ENCODE results near the gene IGSF21. TPM values are rescaled to one million over a fixed set of nuclear protein-coding genes. Genes with fewer than 3 reads are reported as not detected.

Gene IGSF21
- total and polyA plus RNA-seq, 10 of the 15 experiments (the other 5 are each of a cell fraction or from before 2014, with no cell fraction given): 0.03 to 0.49 TPM; not detected in 8

GRCh38 chr1:18410407-18410806, 302.8 kb downstream of the IGSF21 start (continued):
- TF ChIP-seq RELB (IDR thresholded peaks at IDR 0.05; ENCODE audit: low read depth) (no peak), RCOR1 (conservative IDR thresholded peaks at IDR 0.05; ENCODE audit: low read depth, low read length) (no peak), NR2C1 (IDR thresholded peaks at IDR 0.05) (no peak), IRF3 (IDR thresholded peaks at IDR 0.05) (no peak), POLR2AphosphoS5 (IDR thresholded peaks at IDR 0.05; ENCODE audit: low read length) (no peak)

GRCh38 chr1:18411321-18411720, 303.7 kb downstream of the IGSF21 start:
- 3% methylated on average over 2 of the region's 2 CpGs for WGBS (ENCODE audit: insufficient coverage, insufficient replicate concordance, low lambda C conversion rate, missing lambda C conversion rate)
- Histone ChIP-seq H3K4me1 (ENCODE audit: control insufficient read depth, insufficient read depth, low read length) (no peaks in the 10 kb centered on the region), H3K79me2 (ENCODE audit: control insufficient read depth, insufficient read depth, low read length) (no peaks in the 10 kb centered on the region), H2AFZ (ENCODE audit: control insufficient read depth, low read depth, low read length) (no peak overlapping the region), H3K4me3 (no peak overlapping the region), H3K9me3 (replicated peaks; ENCODE audit: control insufficient read depth, insufficient read depth, low read length) (peaks cover 7% of the 10 kb centered on the region; the same call in 2 of the 3 replicates), H3K27me3 (replicated peaks in 1 of 2; ENCODE audit: control insufficient read depth in 2 of 2, insufficient read depth in 2 of 2, low read length in 1 of 2) (no peaks in the 10 kb centered on the region; a peak in 1 of 4 replicates), H3K36me3 (ENCODE audit: control insufficient read depth in 2 of 2, insufficient read depth in 2 of 2, low read length in 1 of 2) (no peaks in the 10 kb centered on the region), H3K27ac (ENCODE audit: control insufficient read depth, insufficient read depth) (no peak overlapping the region), H3K4me2 (ENCODE audit: control insufficient read depth, insufficient read depth) (no peak overlapping the region), H3K9ac (ENCODE audit: control insufficient read depth, insufficient read depth, low read length) (no peak overlapping the region), H4K20me1 (ENCODE audit: control insufficient read depth, insufficient read depth) (no peaks in the 10 kb centered on the region)
- in situ Hi-C loops (cut with MboI): no loop called here
- intact Hi-C loops (cut with micrococcal nuclease; ENCODE audit: unreplicated experiment): no loop called here
- ChIA-PET SMC1A (ENCODE audit: uncharacterized antibody, unreplicated experiment) (no interaction called here), CTCF (no interaction called here), RAD21 (ENCODE audit: unreplicated experiment) (no interaction called here), POLR2A (no interaction called here)
- TF ChIP-seq EED (IDR thresholded peaks at IDR 0.05; ENCODE audit: low read depth) (no peak), SKIL (IDR thresholded peaks at IDR 0.05; ENCODE audit: low read depth, poor library complexity, severe bottlenecking) (no peak), ESRRA (IDR thresholded peaks at IDR 0.05; ENCODE audit: low read length) (no peak), YY1 (IDR thresholded peaks at IDR 0.05; ENCODE audit: low read depth, low read length) (no peak), KLF5 (IDR thresholded peaks at IDR 0.05; ENCODE audit: partially characterized antibody) (no peak), YBX1 (IDR thresholded peaks at IDR 0.05) (no peak), IRF4 (IDR thresholded peaks at IDR 0.05; ENCODE audit: low read depth, low read length) (no peak), RELA (IDR thresholded peaks at IDR 0.05; ENCODE audit: borderline replicate concordance, partially characterized antibody) (no peak)
- TF ChIP-seq, protein P1, sequence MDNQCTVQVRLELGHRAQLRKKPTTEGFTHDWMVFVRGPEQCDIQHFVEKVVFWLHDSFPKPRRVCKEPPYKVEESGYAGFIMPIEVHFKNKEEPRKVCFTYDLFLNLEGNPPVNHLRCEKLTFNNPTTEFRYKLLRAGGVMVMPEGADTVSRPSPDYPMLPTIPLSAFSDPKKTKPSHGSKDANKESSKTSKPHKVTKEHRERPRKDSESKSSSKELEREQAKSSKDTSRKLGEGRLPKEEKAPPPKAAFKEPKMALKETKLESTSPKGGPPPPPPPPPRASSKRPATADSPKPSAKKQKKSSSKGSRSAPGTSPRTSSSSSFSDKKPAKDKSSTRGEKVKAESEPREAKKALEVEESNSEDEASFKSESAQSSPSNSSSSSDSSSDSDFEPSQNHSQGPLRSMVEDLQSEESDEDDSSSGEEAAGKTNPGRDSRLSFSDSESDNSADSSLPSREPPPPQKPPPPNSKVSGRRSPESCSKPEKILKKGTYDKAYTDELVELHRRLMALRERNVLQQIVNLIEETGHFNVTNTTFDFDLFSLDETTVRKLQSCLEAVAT (IDR thresholded peaks at IDR 0.05): no peak
- BruUV-seq (replicated peaks): no TSS peak
- ATAC-seq: no peak
- no peak for DNase-seq (ENCODE audit: low read depth, low spot score)
- FAIRE-seq: no peak

Data from GM12878 (cell line).